Mesendoderm (in vitro differentiated cells): ENCODE data around the gene GNLY.

Experiments
- DNase-seq: peaks from one replicate; pipeline ENCODE4 v3.0.0; 2013
- H2AK5ac ChIP-seq: 2 replicates; pipeline ENCODE4 v1.6.1; 2013; ENCODE audit warnings: low read length, inconsistent platforms
- H2BK120ac ChIP-seq: 2 replicates; pipeline ENCODE4 v1.6.1; 2013; ENCODE audit warnings: low read depth, mild to moderate bottlenecking, low read length, moderate library complexity, mixed read lengths
- H2BK15ac ChIP-seq: replicated peaks from 2 replicates; pipeline ENCODE4 v1.6.1; 2013; ENCODE audit warnings: low read depth, mild to moderate bottlenecking, moderate library complexity
- H2BK5ac ChIP-seq: 2 replicates; pipeline ENCODE4 v1.6.1; 2013; ENCODE audit warnings: low read length, inconsistent platforms
- H3K18ac ChIP-seq: 2 replicates; pipeline ENCODE4 v1.6.1; 2013; ENCODE audit warnings: mild to moderate bottlenecking, low read length, mixed read lengths
- H3K23ac ChIP-seq: one replicate; pipeline ENCODE4 v1.6.1; 2013; ENCODE audit warnings: low read length
- H3K27ac ChIP-seq: 2 replicates; pipeline ENCODE4 v1.5.1; 2013; ENCODE audit warnings: low read depth, mild to moderate bottlenecking, inconsistent platforms, low read length, moderate library complexity
- H3K27me3 ChIP-seq: 2 replicates; pipeline ENCODE4 v1.6.1; 2013; ENCODE audit warnings: low read length, control low read depth, mild to moderate bottlenecking, inconsistent platforms; ENCODE audit not compliant: insufficient read depth, poor library complexity
- H3K36me3 ChIP-seq: 2 replicates; pipeline ENCODE4 v1.6.1; 2013; ENCODE audit warnings: low read length, inconsistent platforms; ENCODE audit not compliant: control insufficient read depth, insufficient read depth
- H3K4ac ChIP-seq: one replicate; pipeline ENCODE4 v1.6.1; 2013; ENCODE audit warnings: low read depth, mild to moderate bottlenecking, low read length, moderate library complexity
- H3K4me1 ChIP-seq: 2 replicates; pipeline ENCODE4 v1.6.1; 2013; ENCODE audit warnings: low read depth, low read length, inconsistent platforms; ENCODE audit not compliant: control insufficient read depth
- H3K4me2 ChIP-seq: 2 replicates; pipeline ENCODE4 v1.6.1; 2013; ENCODE audit warnings: low read length
- H3K4me3 ChIP-seq: 2 replicates; pipeline ENCODE4 v1.5.1; 2013; ENCODE audit warnings: mild to moderate bottlenecking, low read length
- H3K56ac ChIP-seq: one replicate; pipeline ENCODE4 v1.6.1; 2013; ENCODE audit warnings: low read length
- H3K79me1 ChIP-seq: 2 replicates; pipeline ENCODE4 v1.6.1; 2013; ENCODE audit warnings: low read length, inconsistent platforms
- H3K79me2 ChIP-seq: 2 replicates; pipeline ENCODE4 v1.6.1; 2013; ENCODE audit warnings: mild to moderate bottlenecking, low read length; ENCODE audit not compliant: control insufficient read depth, insufficient read depth
- H3K9ac ChIP-seq: 2 replicates; pipeline ENCODE4 v1.6.1; 2013; ENCODE audit warnings: low read length, inconsistent platforms
- H4K5ac ChIP-seq: one replicate; pipeline ENCODE4 v1.6.1; 2013; ENCODE audit warnings: low read length
- H4K8ac ChIP-seq: one replicate; pipeline ENCODE4 v1.6.1; 2013; ENCODE audit warnings: low read depth, mild to moderate bottlenecking, control low read depth, low read length, moderate library complexity
- WGBS: extraction: QIAGEN DNeasy Blood & Tissue Kit; methylation state at CpG from one replicate; pipeline ENCODE4 v1.1.7; 2013; ENCODE audit warnings: low lambda C conversion rate, missing lambda C conversion rate; ENCODE audit not compliant: insufficient coverage; ENCODE audit errors: extremely low coverage; 5-methylcytosine and 5-hydroxymethylcytosine counted together

Gene GNLY

DNA sequence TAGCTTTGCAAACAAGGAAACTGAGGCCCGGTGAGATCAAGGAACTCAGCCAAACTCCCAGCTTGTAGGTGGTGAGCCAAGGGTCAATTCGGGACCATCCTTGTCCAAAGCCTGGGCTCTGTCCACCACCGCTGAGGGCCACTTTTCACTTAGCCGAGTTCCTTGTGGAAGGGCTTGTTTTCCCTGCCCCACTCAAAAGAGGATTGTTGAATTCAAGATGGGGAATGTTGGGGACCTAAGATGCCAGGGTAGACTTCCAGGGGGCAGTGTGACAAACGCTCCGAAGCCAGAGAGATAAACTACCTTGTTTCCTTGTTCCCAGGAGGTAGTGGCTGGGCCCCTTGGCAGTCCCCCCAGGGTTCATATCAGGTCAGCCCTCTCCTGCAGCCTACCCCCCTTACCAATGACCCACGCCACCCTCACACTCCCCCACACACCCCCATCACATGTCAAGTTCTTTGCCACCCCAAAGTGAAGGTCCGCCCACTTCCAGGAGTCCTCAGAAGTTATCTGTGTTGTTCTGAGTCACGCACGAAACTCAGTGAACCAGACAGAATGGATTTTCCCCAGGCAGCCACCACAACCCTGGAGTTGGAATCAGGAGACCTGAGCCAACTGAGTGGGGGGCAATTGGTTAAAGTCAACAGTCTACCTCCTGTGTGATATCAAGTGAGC, 49.3 kb downstream of the GNLY start:
- no peak overlapping the region for H3K4me3 ChIP-seq
- no peak overlapping the region for H3K23ac ChIP-seq
- no peaks in the 10 kb centered on the region for H3K27me3 ChIP-seq
- no peak overlapping the region for H2BK15ac ChIP-seq
- no peaks in the 10 kb centered on the region for H3K79me2 ChIP-seq
- no peak overlapping the region for H2BK120ac ChIP-seq
- H3K4ac ChIP-seq, result no peak overlapping the region
- H2AK5ac ChIP-seq, result no peak overlapping the region
- no CpG with 5 or more reads among the region's 10 CpGs for WGBS
- no peaks in the 10 kb centered on the region for H3K79me1 ChIP-seq
- no peaks in the 10 kb centered on the region for H3K4me1 ChIP-seq
- no peak overlapping the region for H3K4me2 ChIP-seq
- no peak overlapping the region for H3K9ac ChIP-seq
- no peak overlapping the region for H3K18ac ChIP-seq
- H3K36me3 ChIP-seq, result no peaks in the 10 kb centered on the region
- no peak overlapping the region for H4K5ac ChIP-seq
- no peak overlapping the region for H2BK5ac ChIP-seq
- no peak for DNase-seq
- H3K56ac ChIP-seq, result no peak overlapping the region
- no peak overlapping the region for H3K27ac ChIP-seq
- no peak overlapping the region for H4K8ac ChIP-seq

DNA sequence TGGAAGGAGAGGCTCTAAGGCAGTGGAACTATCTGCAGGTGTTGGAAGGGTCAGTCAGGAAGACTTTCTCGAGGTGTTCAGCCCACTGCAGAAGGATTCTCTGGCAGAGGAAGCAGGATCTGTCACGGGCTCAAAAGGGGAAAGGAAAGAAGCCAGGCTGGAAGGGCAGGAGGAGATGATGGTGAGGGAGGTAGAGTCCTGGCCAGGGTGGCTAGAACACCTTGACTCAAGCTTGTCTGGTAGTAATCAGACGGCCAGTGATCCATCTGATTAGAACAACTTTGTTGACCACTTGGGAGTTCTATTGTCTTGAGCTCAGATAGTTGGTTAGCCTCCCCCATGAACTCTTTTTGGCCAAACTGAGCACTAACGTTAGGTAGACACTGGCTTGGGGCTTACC, 49.9 kb downstream of the GNLY start:
- H2AK5ac ChIP-seq, result no peak overlapping the region
- no peak overlapping the region for H2BK15ac ChIP-seq
- H3K23ac ChIP-seq, result no peak overlapping the region
- H3K27ac ChIP-seq, result no peak overlapping the region
- H3K36me3 ChIP-seq, result no peaks in the 10 kb centered on the region
- H3K4ac ChIP-seq, result no peak overlapping the region
- no peak overlapping the region for H3K4me3 ChIP-seq
- no peaks in the 10 kb centered on the region for H3K79me1 ChIP-seq
- no peak overlapping the region for H2BK120ac ChIP-seq
- no peaks in the 10 kb centered on the region for H3K79me2 ChIP-seq
- H3K9ac ChIP-seq, result no peak overlapping the region
- H3K4me2 ChIP-seq, result no peak overlapping the region
- no peaks in the 10 kb centered on the region for H3K4me1 ChIP-seq
- whole genome bisulfite sequencing, result no CpG with 5 or more reads among the region's 4 CpGs
- H4K8ac ChIP-seq, result no peak overlapping the region
- DNase-seq, result no peak
- no peak overlapping the region for H2BK5ac ChIP-seq
- no peaks in the 10 kb centered on the region for H3K27me3 ChIP-seq
- H4K5ac ChIP-seq, result no peak overlapping the region
- no peak overlapping the region for H3K56ac ChIP-seq
- no peak overlapping the region for H3K18ac ChIP-seq

DNA sequence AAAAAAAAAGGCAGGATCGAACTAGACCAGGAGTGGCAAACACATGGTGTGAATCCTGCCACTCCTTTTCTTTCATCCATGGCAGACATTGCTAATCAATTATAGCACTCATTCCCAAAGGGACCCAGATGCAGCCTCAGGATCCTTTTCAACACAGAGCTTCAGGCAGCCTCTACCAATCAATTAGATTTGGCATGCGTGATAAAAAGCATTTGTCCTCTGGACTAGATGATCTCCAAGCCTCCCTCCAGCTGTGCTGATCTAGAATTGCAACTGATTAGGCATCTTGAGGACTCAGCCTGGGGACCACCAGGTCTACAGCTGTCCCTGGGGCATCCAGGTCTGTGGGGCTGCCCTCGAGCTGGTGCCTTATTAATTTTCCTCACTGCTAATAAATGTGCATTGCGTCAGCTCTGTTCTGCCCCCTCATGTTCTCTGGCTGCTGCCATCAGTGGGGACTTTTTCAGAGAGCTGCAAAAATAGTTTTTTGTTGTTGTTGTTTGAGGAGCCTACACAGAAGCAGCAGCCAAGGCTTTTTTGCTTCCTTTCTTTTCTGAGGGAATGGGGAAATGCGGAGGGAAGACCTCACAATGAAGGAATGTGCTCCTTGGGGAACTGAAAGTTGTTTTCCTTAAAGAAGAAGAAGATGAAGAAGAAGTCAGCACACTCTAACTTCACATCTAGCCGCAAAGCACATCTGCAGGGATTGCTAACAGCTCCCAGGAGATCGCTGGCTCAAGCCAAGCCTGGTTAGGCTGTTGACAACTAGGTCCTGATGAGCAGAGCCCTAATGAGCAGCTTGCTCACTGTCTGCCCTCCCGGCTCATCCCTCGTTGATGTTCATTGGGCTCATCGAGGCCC, 50.8 kb downstream of the GNLY start:
- no peak overlapping the region for H3K4ac ChIP-seq
- H3K23ac ChIP-seq, result no peak overlapping the region
- no peaks in the 10 kb centered on the region for H3K4me1 ChIP-seq
- H3K9ac ChIP-seq, result no peak overlapping the region
- no peaks in the 10 kb centered on the region for H3K79me2 ChIP-seq
- no peak overlapping the region for H3K4me2 ChIP-seq
- H3K27me3 ChIP-seq, result no peaks in the 10 kb centered on the region
- H3K18ac ChIP-seq, result no peak overlapping the region
- no peak overlapping the region for H2BK120ac ChIP-seq
- no peak overlapping the region for H2BK15ac ChIP-seq
- H3K4me3 ChIP-seq, result no peak overlapping the region
- no peaks in the 10 kb centered on the region for H3K79me1 ChIP-seq
- H4K8ac ChIP-seq, result no peak overlapping the region
- no peak for DNase-seq
- H3K27ac ChIP-seq, result no peak overlapping the region
- no peak overlapping the region for H2AK5ac ChIP-seq
- H2BK5ac ChIP-seq, result no peak overlapping the region
- no peaks in the 10 kb centered on the region for H3K36me3 ChIP-seq
- no peak overlapping the region for H3K56ac ChIP-seq
- WGBS, result no CpG with 5 or more reads among the region's 10 CpGs
- no peak overlapping the region for H4K5ac ChIP-seq

DNA sequence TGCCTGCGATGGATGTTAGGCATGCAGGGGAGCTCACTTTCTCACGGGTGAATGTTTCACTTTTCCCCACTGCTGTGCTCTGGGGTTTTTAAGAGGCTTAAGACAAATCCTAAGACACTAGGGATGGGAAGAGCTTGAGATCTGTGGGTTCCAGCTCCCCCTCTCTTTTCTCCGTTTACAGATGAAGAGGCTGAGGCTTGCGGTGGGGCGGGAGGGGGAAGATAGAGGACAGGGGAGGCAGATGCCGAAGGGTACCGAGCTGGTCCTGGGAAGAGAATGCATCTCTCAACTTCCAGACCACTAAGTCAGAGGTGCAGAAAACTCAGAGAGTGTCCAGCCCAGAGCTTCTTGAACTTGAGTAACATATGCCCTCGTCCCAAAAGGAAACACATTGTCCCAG, 51.5 kb downstream of the GNLY start:
- H4K8ac ChIP-seq, result no peak overlapping the region
- H2BK15ac ChIP-seq, result no peak overlapping the region
- H3K4me1 ChIP-seq, result no peaks in the 10 kb centered on the region
- no CpG with 5 or more reads among the region's 8 CpGs for WGBS
- no peaks in the 10 kb centered on the region for H3K36me3 ChIP-seq
- no peak overlapping the region for H3K18ac ChIP-seq
- no peak for DNase-seq
- H2AK5ac ChIP-seq, result no peak overlapping the region
- no peak overlapping the region for H3K27ac ChIP-seq
- no peak overlapping the region for H3K23ac ChIP-seq
- no peaks in the 10 kb centered on the region for H3K27me3 ChIP-seq
- no peak overlapping the region for H2BK120ac ChIP-seq
- H3K4me2 ChIP-seq, result no peak overlapping the region
- H3K79me1 ChIP-seq, result no peaks in the 10 kb centered on the region
- no peak overlapping the region for H3K9ac ChIP-seq
- no peak overlapping the region for H4K5ac ChIP-seq
- no peak overlapping the region for H2BK5ac ChIP-seq
- H3K56ac ChIP-seq, result no peak overlapping the region
- H3K4ac ChIP-seq, result no peak overlapping the region
- no peaks in the 10 kb centered on the region for H3K79me2 ChIP-seq
- no peak overlapping the region for H3K4me3 ChIP-seq

DNA sequence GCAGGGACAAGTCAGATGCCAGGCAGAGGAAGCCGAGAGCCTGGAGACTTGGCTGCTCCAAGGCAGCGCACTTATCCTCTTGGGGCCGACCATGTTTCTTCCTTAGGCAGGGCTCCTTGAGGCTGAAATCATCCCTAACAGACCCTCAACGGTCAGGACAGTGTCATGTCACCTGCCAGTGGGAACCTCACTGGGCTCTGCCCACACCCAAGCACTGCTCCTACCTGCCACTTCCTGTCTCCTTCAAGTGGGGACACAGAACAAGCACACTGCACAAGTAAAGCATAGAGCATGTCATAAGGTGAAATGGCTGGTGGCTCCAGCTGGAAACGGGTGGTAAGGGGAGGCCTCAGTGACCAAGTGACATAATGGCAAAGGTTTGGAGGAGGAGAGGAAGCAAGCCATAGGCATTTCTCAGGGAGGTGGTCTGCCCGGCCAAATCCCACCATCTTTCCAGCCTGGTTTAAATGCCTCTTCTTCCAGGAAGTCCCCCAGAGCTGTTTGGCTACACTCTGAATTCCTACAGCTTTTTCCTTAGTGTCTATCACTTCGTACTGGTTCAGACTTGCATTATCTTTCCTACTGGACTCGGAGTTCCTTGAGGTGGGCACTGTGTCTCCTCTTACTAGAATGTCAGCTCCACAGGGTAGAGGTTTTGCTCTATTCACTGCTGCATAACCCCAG, 52.3 kb downstream of the GNLY start:
- Histone ChIP-seq H3K23ac (no peak overlapping the region), H3K79me2 (no peaks in the 10 kb centered on the region), H3K36me3 (no peaks in the 10 kb centered on the region), H3K9ac (no peak overlapping the region), H3K4ac (no peak overlapping the region), H2AK5ac (no peak overlapping the region), H3K27me3 (peaks cover under 1% of the 10 kb centered on the region), H3K79me1 (no peaks in the 10 kb centered on the region), H2BK5ac (no peak overlapping the region), H4K8ac (no peak overlapping the region), H3K4me3 (no peak overlapping the region), H3K4me2 (no peak overlapping the region), H3K18ac (no peak overlapping the region), H2BK15ac (no peak overlapping the region), H3K56ac (no peak overlapping the region), H4K5ac (no peak overlapping the region), H2BK120ac (no peak overlapping the region), H3K27ac (no peak overlapping the region), H3K4me1 (no peaks in the 10 kb centered on the region)
- no peak for DNase-seq
- no CpG with 5 or more reads among the region's 8 CpGs for WGBS
